ENCODE measurements around the gene BANK1.

BANK1 gene

GRCh38 chr4:101967697-101968346 is 177.3 kb downstream of the BANK1 start:
- DNase-seq = no peak

GRCh38 chr4:101968364-101968763 is 177.8 kb downstream of the BANK1 start:
- DNase-seq = no peak

GRCh38 chr4:101969965-101970364 is 179.4 kb downstream of the BANK1 start:
- no peak for DNase-seq

- DNase-seq = no peak
Measured at GRCh38 chr4:101970547-101971155, 180.1 kb downstream of the BANK1 start.

- no peak for DNase-seq
Measured at GRCh38 chr4:101972791-101973190, 182.3 kb downstream of the BANK1 start.

GRCh38 chr4:101973361-101973760 is 182.8 kb downstream of the BANK1 start:
- no peak for DNase-seq

GRCh38 chr4:101977076-101977475 is 186.5 kb downstream of the BANK1 start:
- DNase-seq = no peak

- no peak for DNase-seq
Measured at GRCh38 chr4:101981756-101982155, 191.2 kb downstream of the BANK1 start.

GRCh38 chr4:101983835-101984234 is 193.3 kb downstream of the BANK1 start:
- DNase-seq = no peak

- DNase-seq = no peak
Measured at GRCh38 chr4:101987623-101988243, 197.2 kb downstream of the BANK1 start.

GRCh38 chr4:101989551-101989950 is 199.0 kb downstream of the BANK1 start:
- no peak for DNase-seq

- no peak for DNase-seq
Measured at GRCh38 chr4:101992446-101992845, 201.9 kb downstream of the BANK1 start.

- DNase-seq = no peak
Measured at GRCh38 chr4:101993002-101993841, 202.7 kb downstream of the BANK1 start.

GRCh38 chr4:101993842-101994775 is 203.6 kb downstream of the BANK1 start:
- DNase-seq = no peak

GRCh38 chr4:102007959-102008425 is 217.5 kb downstream of the BANK1 start:
- no peak for DNase-seq

- no peak for DNase-seq
Measured at GRCh38 chr4:102008711-102009110, 218.2 kb downstream of the BANK1 start.

GRCh38 chr4:102022343-102022742 is 231.8 kb downstream of the BANK1 start:
- no peak for DNase-seq

- DNase-seq = no peak
Measured at GRCh38 chr4:102027961-102028360, 237.4 kb downstream of the BANK1 start.

GRCh38 chr4:102031406-102031805 is 240.9 kb downstream of the BANK1 start:
- DNase-seq = no peak

- DNase-seq = no peak
Measured at GRCh38 chr4:102036016-102036415, 245.5 kb downstream of the BANK1 start.

GRCh38 chr4:102036619-102037376 is 246.3 kb downstream of the BANK1 start:
- DNase-seq = no peak

Measured in NCI-H82 (cell line).